ENCODE data around the gene RGS7.

DNA sequence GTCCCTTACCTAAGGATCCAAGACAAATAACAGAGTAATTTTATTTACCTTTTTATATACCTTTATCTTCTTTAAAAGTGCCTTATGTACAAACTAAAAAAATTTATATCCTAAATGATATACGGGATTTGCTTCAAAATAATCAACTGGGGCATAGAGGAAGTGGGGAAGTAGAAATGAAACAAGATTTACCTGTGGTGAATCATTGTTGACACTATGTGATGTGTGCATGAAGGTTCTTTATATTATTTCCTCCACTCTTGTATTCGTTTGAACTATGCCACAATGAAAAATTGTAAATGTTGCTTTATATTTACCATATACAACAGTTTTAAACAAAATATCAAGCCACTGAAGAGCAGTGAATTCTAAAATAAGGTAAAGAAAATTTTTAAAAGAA lies 13.0 kb downstream of the RGS7 start:
- TF ChIP-seq, protein P1, sequence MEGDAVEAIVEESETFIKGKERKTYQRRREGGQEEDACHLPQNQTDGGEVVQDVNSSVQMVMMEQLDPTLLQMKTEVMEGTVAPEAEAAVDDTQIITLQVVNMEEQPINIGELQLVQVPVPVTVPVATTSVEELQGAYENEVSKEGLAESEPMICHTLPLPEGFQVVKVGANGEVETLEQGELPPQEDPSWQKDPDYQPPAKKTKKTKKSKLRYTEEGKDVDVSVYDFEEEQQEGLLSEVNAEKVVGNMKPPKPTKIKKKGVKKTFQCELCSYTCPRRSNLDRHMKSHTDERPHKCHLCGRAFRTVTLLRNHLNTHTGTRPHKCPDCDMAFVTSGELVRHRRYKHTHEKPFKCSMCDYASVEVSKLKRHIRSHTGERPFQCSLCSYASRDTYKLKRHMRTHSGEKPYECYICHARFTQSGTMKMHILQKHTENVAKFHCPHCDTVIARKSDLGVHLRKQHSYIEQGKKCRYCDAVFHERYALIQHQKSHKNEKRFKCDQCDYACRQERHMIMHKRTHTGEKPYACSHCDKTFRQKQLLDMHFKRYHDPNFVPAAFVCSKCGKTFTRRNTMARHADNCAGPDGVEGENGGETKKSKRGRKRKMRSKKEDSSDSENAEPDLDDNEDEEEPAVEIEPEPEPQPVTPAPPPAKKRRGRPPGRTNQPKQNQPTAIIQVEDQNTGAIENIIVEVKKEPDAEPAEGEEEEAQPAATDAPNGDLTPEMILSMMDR (IDR thresholded peaks at IDR 0.05) = no peak
- no peak for TF ChIP-seq POLR2A (IDR thresholded peaks at IDR 0.05)

Measured in right lobe of liver (tissue), 4 donors.